DOHH2 (cell line): ENCODE results near the gene PAGR1.

Source experiments
- H3F3A ChIP-seq: fragments of 200-600 bp; sonication (generic), shearing (Covaris generic); 2 replicates; pipeline ENCODE4 v1.6.0; 2016; ENCODE audit warnings: antibody characterized with exemption, mild to moderate bottlenecking; ENCODE audit not compliant: control insufficient read depth, insufficient read depth
- H3K27ac ChIP-seq: fragments of 200-600 bp; sonication (generic); 2 replicates; pipeline ENCODE4 v1.5.1; 2014; ENCODE audit warnings: low read depth, mild to moderate bottlenecking, low read length, moderate library complexity
- H3K27me3 ChIP-seq: fragments of 200-600 bp; sonication (generic); 2 replicates; pipeline ENCODE4 v1.6.1; 2014; ENCODE audit warnings: mild to moderate bottlenecking, low read length, mixed read lengths; ENCODE audit not compliant: control insufficient read depth
- H3K36me3 ChIP-seq: fragments of 200-600 bp; sonication (generic); 2 replicates; pipeline ENCODE4 v1.6.1; 2014; ENCODE audit warnings: mild to moderate bottlenecking, low read length, moderate library complexity, mixed read lengths; ENCODE audit not compliant: control insufficient read depth
- H3K4me1 ChIP-seq: fragments of 200-600 bp; sonication (generic); 2 replicates; pipeline ENCODE4 v1.6.1; 2014; ENCODE audit warnings: mild to moderate bottlenecking, low read length, mixed read lengths; ENCODE audit not compliant: control insufficient read depth
- H3K4me2 ChIP-seq: fragments of 200-600 bp; sonication (generic); 2 replicates; pipeline ENCODE4 v1.6.0; 2014; ENCODE audit warnings: mild to moderate bottlenecking, low read length, moderate library complexity
- H3K4me3 ChIP-seq: fragments of 200-600 bp; sonication (generic); 2 replicates; pipeline ENCODE4 v1.5.1; 2014; ENCODE audit warnings: mild to moderate bottlenecking, low read length, mixed read lengths
- H3K79me2 ChIP-seq: fragments of 200-600 bp; sonication (generic); 2 replicates; pipeline ENCODE4 v1.6.1; 2014; ENCODE audit warnings: mild to moderate bottlenecking, low read length, mixed read lengths; ENCODE audit not compliant: control insufficient read depth
- H3K9me2 ChIP-seq: fragments of 200-600 bp; sonication (generic); replicated peaks from 2 replicates; pipeline ENCODE4 v1.6.1; 2014; ENCODE audit warnings: mild to moderate bottlenecking, low read length, mixed read lengths; ENCODE audit not compliant: control insufficient read depth
- H3K9me3 ChIP-seq: fragments of 200-600 bp; sonication (generic); 2 replicates; pipeline ENCODE4 v1.6.1; 2014; ENCODE audit warnings: antibody characterized with exemption, low read length, mixed read lengths; ENCODE audit not compliant: control insufficient read depth, insufficient read depth
- H4K20me1 ChIP-seq: fragments of 200-600 bp; sonication (generic); 2 replicates; pipeline ENCODE4 v1.6.0; 2014; ENCODE audit warnings: low read depth, mild to moderate bottlenecking, antibody characterized with exemption, low read length, moderate library complexity; ENCODE audit not compliant: control insufficient read depth, insufficient read depth
- EZH2phosphoT487 ChIP-seq: fragments of 200-600 bp; sonication (generic); IDR thresholded peaks from 2 replicates; pipeline ENCODE4 v1.6.1; 2017; ENCODE audit warnings: borderline replicate concordance, mild to moderate bottlenecking, antibody characterized with exemption, low read length, moderate library complexity, mixed read lengths
- TF ChIP-seq, protein P1 (sequence below): fragments of 200-600 bp; sonication (generic); IDR thresholded peaks from one replicate; pipeline ENCODE4 v1.5.1; 2014; ENCODE audit warnings: antibody characterized with exemption, mild to moderate bottlenecking, low read depth, low read length; ENCODE audit not compliant: poor library complexity, severe bottlenecking

Gene PAGR1

GRCh38 chr16:29794231-29794710 is 21.7 kb upstream of the PAGR1 start:
- no peak overlapping the region for H3K4me3 ChIP-seq
- peaks cover 69% of the 10 kb centered on the region for H3K79me2 ChIP-seq
- H3K9me2 ChIP-seq, result no peaks in the 10 kb centered on the region
- no peak for TF ChIP-seq EZH2phosphoT487
- TF ChIP-seq, protein P1, sequence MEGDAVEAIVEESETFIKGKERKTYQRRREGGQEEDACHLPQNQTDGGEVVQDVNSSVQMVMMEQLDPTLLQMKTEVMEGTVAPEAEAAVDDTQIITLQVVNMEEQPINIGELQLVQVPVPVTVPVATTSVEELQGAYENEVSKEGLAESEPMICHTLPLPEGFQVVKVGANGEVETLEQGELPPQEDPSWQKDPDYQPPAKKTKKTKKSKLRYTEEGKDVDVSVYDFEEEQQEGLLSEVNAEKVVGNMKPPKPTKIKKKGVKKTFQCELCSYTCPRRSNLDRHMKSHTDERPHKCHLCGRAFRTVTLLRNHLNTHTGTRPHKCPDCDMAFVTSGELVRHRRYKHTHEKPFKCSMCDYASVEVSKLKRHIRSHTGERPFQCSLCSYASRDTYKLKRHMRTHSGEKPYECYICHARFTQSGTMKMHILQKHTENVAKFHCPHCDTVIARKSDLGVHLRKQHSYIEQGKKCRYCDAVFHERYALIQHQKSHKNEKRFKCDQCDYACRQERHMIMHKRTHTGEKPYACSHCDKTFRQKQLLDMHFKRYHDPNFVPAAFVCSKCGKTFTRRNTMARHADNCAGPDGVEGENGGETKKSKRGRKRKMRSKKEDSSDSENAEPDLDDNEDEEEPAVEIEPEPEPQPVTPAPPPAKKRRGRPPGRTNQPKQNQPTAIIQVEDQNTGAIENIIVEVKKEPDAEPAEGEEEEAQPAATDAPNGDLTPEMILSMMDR, result no peak
- H3K4me1 ChIP-seq, result peaks cover 31% of the 10 kb centered on the region
- H4K20me1 ChIP-seq, result peaks cover 22% of the 10 kb centered on the region; the same call in 1 of the 2 replicates
- 0 out of 2 replicates have a peak overlapping the region, but pooled peaks have one; percentile 87 for H3K4me2 ChIP-seq
- H3K36me3 ChIP-seq, result peaks cover 86% of the 10 kb centered on the region
- no peak overlapping the region for H3K27ac ChIP-seq
- H3K27me3 ChIP-seq, result no peaks in the 10 kb centered on the region
- no peaks in the 10 kb centered on the region for H3F3A ChIP-seq
- H3K9me3 ChIP-seq, result no peaks in the 10 kb centered on the region

GRCh38 chr16:29802416-29802935 is 13.5 kb upstream of the PAGR1 start:
- Histone ChIP-seq H3K4me2 (no peak overlapping the region), H3K36me3 (peaks cover 76% of the 10 kb centered on the region), H3K79me2 (peaks cover 7% of the 10 kb centered on the region), H3F3A (peaks cover 24% of the 10 kb centered on the region), H3K4me3 (no peak overlapping the region), H3K27me3 (no peaks in the 10 kb centered on the region), H3K4me1 (peaks cover 29% of the 10 kb centered on the region), H3K27ac (peak overlapping the region; percentile 87; the same call in 1 of the 2 replicates), H3K9me2 (no peaks in the 10 kb centered on the region), H4K20me1 (no peaks in the 10 kb centered on the region), H3K9me3 (no peaks in the 10 kb centered on the region)
- TF ChIP-seq, protein P1, result no peak
- no peak for TF ChIP-seq EZH2phosphoT487

GRCh38 chr16:29804020-29804419 is 11.9 kb upstream of the PAGR1 start:
- Histone ChIP-seq H3F3A (peaks cover 24% of the 10 kb centered on the region), H4K20me1 (peaks cover 9% of the 10 kb centered on the region), H3K4me1 (peaks cover 39% of the 10 kb centered on the region), H3K9me2 (no peaks in the 10 kb centered on the region), H3K4me3 (peak overlapping the region; percentile 76), H3K9me3 (no peaks in the 10 kb centered on the region), H3K4me2 (peak overlapping the region; percentile 84), H3K27me3 (no peaks in the 10 kb centered on the region), H3K79me2 (peaks cover 22% of the 10 kb centered on the region), H3K36me3 (peaks cover 76% of the 10 kb centered on the region), H3K27ac (peak overlapping the region; percentile 87)
- no peak for TF ChIP-seq EZH2phosphoT487
- TF ChIP-seq, protein P1, result no peak
